DND-41 (cell line): ENCODE measurements around the gene GRM3.

ENCODE experiments used
- CTCF ChIP-seq: IDR thresholded peaks from 2 replicates; pipeline ENCODE4 v1.5.1; 2012; ENCODE audit warnings: borderline replicate concordance, low read length, moderate library complexity, mild to moderate bottlenecking; ENCODE audit not compliant: poor library complexity, severe bottlenecking; ENCODE audit errors: extremely low read depth
- EZH2 ChIP-seq: IDR thresholded peaks from 3 replicates; pipeline ENCODE4 v1.6.1; 2012; ENCODE audit warnings: borderline replicate concordance, low read depth, mild to moderate bottlenecking, moderate library complexity, low read length, inconsistent platforms; ENCODE audit not compliant: severe bottlenecking

DNA sequence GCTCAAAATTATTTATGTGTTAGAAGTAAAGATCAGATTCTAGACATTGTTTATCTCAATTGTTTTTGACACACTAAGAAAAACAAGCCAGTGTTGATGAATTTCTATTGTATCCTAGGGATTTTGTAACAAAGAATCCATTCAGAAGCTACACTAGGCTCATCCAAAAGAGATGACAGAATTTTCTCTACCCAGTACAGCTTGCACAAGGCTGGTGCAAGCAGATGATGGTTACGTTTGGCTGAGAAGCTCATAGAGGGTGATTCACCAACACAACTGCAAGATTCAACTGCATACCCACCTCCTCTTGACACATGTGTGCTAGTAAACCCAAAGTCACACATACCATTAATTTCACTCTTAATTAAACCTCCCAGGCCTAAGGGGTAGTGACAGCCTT is 20.8 kb downstream of the GRM3 start:
- TF ChIP-seq CTCF (no peak), EZH2 (no peak)
